AG09309 (cell line): ENCODE results near the gene KCNC4.

Source experiments
- DNase-seq: peaks from one replicate; pipeline ENCODE4 v3.0.0-alpha.2; 2010; ENCODE audit warnings: low read depth
- H3K4me3 ChIP-seq: 2 replicates; pipeline ENCODE4 v1.5.1; 2011; ENCODE audit warnings: mild to moderate bottlenecking, low read depth, low read length, moderate library complexity; ENCODE audit not compliant: control insufficient read depth
- TF ChIP-seq, protein P1 (sequence below): IDR thresholded peaks from 2 replicates; pipeline ENCODE4 v1.5.1; 2011; ENCODE audit warnings: mild to moderate bottlenecking, low read depth, low read length, inconsistent platforms; ENCODE audit not compliant: insufficient read depth, control insufficient read depth; ENCODE audit errors: missing control alignments

The KCNC4 gene

DNA sequence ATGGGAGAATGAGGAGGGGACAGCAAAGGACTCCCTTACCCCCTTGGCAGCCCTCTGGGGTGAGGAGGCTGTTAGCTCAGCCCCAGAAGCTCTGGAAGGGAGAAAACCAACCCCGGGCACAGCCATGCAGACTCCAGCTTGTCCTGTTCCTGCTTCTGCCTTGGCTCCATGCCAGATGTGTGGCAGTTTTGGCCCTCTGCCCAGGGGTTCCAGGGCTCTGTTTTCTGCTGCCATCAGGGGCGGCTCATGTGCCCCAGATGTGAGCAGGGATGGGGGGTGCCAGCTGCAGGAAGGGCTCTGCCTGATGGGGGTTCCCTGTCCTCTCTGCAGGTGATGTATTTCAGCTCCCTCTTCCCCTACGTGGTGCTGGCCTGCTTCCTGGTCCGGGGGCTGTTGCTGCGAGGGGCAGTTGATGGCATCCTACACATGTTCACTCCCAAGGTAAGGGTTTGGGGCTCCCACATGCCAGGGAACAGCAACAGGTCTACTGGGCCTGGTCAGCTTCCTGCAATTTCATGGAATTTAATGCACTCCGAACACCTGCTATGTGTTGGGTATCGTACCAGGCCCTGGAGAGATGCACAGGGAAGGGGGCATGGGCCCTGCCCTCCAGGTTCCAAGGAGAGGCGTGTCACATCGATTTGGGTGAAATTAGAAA lies 33.7 kb upstream of the KCNC4 start:
- H3K4me3 ChIP-seq: no peak overlapping the region
- TF ChIP-seq, protein P1, sequence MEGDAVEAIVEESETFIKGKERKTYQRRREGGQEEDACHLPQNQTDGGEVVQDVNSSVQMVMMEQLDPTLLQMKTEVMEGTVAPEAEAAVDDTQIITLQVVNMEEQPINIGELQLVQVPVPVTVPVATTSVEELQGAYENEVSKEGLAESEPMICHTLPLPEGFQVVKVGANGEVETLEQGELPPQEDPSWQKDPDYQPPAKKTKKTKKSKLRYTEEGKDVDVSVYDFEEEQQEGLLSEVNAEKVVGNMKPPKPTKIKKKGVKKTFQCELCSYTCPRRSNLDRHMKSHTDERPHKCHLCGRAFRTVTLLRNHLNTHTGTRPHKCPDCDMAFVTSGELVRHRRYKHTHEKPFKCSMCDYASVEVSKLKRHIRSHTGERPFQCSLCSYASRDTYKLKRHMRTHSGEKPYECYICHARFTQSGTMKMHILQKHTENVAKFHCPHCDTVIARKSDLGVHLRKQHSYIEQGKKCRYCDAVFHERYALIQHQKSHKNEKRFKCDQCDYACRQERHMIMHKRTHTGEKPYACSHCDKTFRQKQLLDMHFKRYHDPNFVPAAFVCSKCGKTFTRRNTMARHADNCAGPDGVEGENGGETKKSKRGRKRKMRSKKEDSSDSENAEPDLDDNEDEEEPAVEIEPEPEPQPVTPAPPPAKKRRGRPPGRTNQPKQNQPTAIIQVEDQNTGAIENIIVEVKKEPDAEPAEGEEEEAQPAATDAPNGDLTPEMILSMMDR: no peak
- DNase-seq: no peak

DNA sequence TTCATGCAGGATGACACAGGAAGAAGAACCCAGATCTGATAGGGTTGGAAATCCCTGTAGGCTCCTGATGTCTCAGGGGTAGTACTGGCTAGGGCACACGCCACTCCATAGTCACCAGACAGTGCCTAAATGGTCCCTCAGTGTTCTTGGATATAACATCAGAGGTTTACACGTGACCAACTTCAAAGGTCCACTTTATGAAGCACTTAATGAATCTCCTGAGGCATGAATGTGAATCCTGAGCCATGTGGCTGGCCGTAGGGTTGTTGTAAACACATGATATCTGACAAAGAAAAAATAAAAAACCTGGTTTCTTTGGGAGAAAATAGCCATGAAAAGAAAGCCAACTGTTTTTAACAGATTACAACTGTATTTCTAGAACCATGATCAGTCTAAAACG lies 32.3 kb upstream of the KCNC4 start:
- DNase-seq: no peak
- H3K4me3 ChIP-seq: no peak overlapping the region
- TF ChIP-seq, protein P1: no peak

DNA sequence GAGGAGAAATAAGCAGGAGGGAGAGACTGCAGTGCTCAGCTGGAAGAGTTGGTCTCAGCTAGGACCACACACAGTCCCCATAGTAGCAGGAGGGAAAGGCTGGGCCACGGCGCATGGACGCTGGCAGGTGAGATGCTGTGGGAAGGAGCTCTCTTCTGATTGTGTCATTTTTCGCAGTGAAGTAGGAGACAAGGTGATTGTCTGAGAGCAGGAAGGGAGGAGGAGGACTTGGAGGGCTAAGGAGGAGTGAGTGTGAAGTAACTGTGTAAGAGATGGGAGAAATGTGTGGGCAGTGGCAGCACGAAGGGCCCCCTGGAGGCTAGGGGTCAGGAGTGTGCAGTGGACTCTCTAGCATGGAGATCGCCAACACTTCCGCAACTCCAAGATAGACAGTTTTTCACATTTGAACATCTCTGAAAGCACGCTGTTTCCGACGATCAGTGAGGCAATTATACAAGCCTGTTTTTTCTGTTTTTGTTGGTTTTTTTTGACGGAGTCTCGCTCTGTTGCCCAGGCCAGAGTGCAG lies 26.4 kb upstream of the KCNC4 start:
- DNase-seq: no peak
- TF ChIP-seq, protein P1: no peak
- no peak overlapping the region for H3K4me3 ChIP-seq

DNA sequence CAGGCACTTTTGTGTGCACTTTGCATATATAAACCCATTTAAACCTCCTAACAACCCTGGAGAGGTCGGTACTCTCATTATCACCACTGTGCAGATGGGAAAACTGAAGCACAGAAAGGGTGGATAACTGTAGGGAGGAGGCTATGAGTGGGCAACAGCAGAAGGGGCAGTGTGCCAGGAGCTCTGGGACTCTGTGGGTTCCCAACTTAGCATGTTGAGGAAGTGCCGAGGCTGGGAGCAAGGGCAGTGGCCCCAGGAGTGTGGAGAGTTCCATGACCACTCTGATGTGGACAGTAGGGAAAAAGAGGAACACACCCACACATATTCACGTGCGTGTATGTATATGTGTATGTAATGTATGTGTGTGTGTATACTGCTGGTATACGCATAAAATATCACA lies 25.7 kb upstream of the KCNC4 start:
- TF ChIP-seq, protein P1: no peak
- H3K4me3 ChIP-seq: no peak overlapping the region
- DNase-seq: no peak

DNA sequence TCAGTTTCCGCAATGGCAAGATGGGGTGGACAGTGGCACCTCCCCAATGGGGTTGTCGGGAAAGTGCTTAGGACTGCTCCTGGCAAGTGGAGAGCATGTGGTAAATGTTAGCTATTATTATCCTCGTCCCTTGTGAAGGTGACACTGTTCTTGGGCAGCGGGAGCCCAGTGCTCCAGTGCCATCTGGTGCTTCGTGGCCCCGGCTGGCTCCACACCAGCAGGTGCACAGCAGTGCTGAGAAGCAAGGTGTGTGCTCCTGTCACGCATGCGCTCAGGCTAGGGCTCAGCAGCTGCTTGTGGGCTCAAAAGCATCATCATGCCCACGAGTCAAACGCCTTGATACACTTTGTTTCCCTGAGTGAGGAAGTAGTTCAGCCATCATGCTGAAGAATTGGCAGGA lies 24.9 kb upstream of the KCNC4 start:
- no peak for DNase-seq
- TF ChIP-seq, protein P1: no peak
- H3K4me3 ChIP-seq: no peak overlapping the region

DNA sequence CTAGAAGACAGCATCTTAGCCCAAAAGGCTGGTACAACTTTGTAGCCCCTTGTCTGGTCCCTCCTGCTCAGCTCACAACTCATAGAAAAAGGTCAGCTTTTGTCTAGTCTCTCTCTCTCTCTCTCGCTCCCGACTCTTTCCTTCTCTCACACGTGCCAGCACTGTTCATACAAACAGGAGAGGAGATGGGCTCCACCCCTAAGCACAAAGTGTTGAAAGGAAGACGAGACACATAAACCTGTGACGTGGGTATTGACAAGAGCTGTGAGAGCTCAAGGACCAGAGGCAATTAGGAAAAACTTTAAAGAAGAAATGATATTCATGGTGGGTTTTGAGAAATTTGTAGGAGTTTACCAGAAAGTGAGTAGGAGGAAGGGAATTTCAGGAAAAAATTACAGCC lies 23.6 kb upstream of the KCNC4 start:
- DNase-seq: no peak
- TF ChIP-seq, protein P1: no peak
- no peak overlapping the region for H3K4me3 ChIP-seq
